Activated CD4-positive, alpha-beta T cell treated with anti-CD3 and anti-CD28 coated beads, Interleukin-2, amount 50 U/mL, for 4 hours (primary cell): Measurements from ENCODE around the gene YWHAQ.
"Not testable (repeated sequence)": the region's sequence is repeated elsewhere in the genome, so short reads cannot be mapped to it uniquely, and the experiment has no call there.

Experiments used
- DNase-seq, 2 experiments: peaks; one replicate each; pipeline ENCODE4 v3.0.0-alpha.2; 2020

Gene YWHAQ

GRCh38 chr2:9631878-9632700 lies 1.3 kb upstream of the YWHAQ start:
- no peak for DNase-seq

GRCh38 chr2:9631553-9631819 lies 689 bp upstream of the YWHAQ start:
- DNase-seq, result no peak

- peak; percentile 68 to 70 for DNase-seq
Measured at GRCh38 chr2:9630117-9630735, 571 bp downstream of the YWHAQ start.

GRCh38 chr2:9629222-9630116 lies 1.3 kb downstream of the YWHAQ start:
- no peak for DNase-seq

GRCh38 chr2:9627310-9627709 lies 3.5 kb downstream of the YWHAQ start:
- no peak for DNase-seq

- no peak for DNase-seq
Measured at GRCh38 chr2:9623151-9623550, 7.6 kb downstream of the YWHAQ start.

GRCh38 chr2:9621655-9622054 lies 9.1 kb downstream of the YWHAQ start:
- not testable (repeated sequence) for DNase-seq

GRCh38 chr2:9618410-9618809 lies 12.4 kb downstream of the YWHAQ start:
- peak in 1 of 2 experiments; percentile 17 for DNase-seq

GRCh38 chr2:9617749-9618148 lies 13.0 kb downstream of the YWHAQ start:
- DNase-seq, result no peak

GRCh38 chr2:9617296-9617695 lies 13.5 kb downstream of the YWHAQ start:
- no peak for DNase-seq

- no peak for DNase-seq
Measured at GRCh38 chr2:9614562-9614961, 16.2 kb downstream of the YWHAQ start.

GRCh38 chr2:9613291-9613690 lies 17.5 kb downstream of the YWHAQ start:
- DNase-seq, result no peak

- DNase-seq, result not testable (repeated sequence)
Measured at GRCh38 chr2:9611549-9611912, 19.3 kb downstream of the YWHAQ start.

- DNase-seq, result no peak
Measured at GRCh38 chr2:9610781-9611548, 19.8 kb downstream of the YWHAQ start.

- not testable (repeated sequence) for DNase-seq
Measured at GRCh38 chr2:9608491-9608890, 22.3 kb downstream of the YWHAQ start.

- no peak for DNase-seq
Measured at GRCh38 chr2:9602412-9602811, 28.4 kb downstream of the YWHAQ start.

- no peak for DNase-seq
Measured at GRCh38 chr2:9601397-9601796, 29.4 kb downstream of the YWHAQ start.

GRCh38 chr2:9599430-9599829 lies 31.4 kb downstream of the YWHAQ start:
- no peak for DNase-seq

- DNase-seq, result no peak
Measured at GRCh38 chr2:9596621-9597311, 34.0 kb downstream of the YWHAQ start.

GRCh38 chr2:9595746-9596145 lies 35.1 kb downstream of the YWHAQ start:
- no peak for DNase-seq

GRCh38 chr2:9595256-9595655 lies 35.5 kb downstream of the YWHAQ start:
- DNase-seq, result not testable (repeated sequence)

- no peak for DNase-seq
Measured at GRCh38 chr2:9594366-9595054, 36.3 kb downstream of the YWHAQ start.
